HG03159 (cell line): Measurements from ENCODE around the gene ATP10A.

ENCODE experiments used
- ATAC-seq: cut with Tn5 transposase; IDR thresholded peaks from one replicate; pipeline ENCODE4 v1.9.1; 2021; ENCODE audit warnings: mild to moderate bottlenecking, moderate library complexity; ENCODE audit not compliant: unreplicated experiment

ATP10A gene

GRCh38 chr15:25687276-25687675 lies 175.9 kb downstream of the ATP10A start:
- ATAC-seq = no peak

DNA sequence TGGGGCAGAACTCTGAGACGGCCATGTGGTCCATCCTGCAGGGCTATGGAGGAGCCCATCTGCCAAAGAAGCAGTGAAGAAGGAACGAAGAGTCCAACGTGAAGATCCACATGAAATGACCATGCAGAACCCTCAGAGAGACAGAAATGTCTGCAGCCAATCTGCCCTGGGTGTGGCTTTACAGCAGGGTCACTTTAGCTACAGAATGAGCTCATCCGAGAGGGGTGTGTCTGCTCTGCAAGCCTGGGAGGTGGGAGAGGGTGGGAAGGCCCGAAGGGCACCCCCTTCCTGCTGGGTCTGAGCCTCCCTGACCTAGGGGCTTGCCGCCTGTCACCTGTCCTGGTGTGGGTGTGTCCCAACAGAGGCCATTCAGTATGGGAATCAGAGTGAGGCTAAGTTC lies 176.3 kb downstream of the ATP10A start:
- ATAC-seq = no peak

GRCh38 chr15:25684521-25685431 lies 178.4 kb downstream of the ATP10A start:
- no peak for ATAC-seq

- ATAC-seq = no peak
Measured at GRCh38 chr15:25683911-25684310, 179.2 kb downstream of the ATP10A start.

DNA sequence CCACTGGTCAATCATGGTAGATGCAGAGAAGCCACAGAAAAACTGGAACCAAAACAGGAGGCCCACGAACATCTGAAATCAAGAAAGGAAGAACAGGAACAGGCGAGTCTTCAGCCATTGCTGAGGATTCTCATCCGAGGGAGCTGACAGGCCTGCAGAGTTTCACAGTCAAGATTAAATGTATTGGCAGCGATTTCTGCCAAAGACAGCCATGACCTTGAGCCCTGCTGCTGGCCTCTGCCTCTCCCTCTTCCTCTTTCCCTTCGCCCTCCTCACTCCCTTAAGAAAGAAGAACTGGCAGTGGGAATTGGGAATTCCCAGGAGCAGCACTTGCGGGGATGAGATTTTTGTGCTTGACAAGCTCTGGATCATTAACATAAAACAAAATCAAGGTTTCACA lies 179.7 kb downstream of the ATP10A start:
- ATAC-seq = no peak

- no peak for ATAC-seq
Measured at GRCh38 chr15:25682340-25682739, 180.8 kb downstream of the ATP10A start.

DNA sequence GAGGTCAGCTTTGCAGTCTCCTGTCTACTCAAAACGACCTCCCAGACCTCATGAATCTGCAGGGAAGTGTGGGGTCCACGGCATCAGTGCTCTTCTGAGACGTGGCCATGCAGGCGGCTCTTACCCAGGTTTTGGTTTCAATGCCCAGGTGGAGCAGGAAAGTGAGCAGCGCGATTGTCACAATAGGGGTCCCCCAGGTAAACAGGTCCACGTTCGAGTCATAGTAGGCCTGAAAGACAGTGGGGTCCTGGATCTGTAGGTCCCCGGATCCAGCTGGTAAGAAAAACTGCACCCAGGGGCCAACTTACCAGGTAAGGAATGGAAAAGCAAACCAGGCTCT lies 182.5 kb downstream of the ATP10A start:
- ATAC-seq = no peak

GRCh38 chr15:25679964-25680685 lies 183.0 kb downstream of the ATP10A start:
- no peak for ATAC-seq

GRCh38 chr15:25679492-25679891 lies 183.6 kb downstream of the ATP10A start:
- ATAC-seq = no peak

DNA sequence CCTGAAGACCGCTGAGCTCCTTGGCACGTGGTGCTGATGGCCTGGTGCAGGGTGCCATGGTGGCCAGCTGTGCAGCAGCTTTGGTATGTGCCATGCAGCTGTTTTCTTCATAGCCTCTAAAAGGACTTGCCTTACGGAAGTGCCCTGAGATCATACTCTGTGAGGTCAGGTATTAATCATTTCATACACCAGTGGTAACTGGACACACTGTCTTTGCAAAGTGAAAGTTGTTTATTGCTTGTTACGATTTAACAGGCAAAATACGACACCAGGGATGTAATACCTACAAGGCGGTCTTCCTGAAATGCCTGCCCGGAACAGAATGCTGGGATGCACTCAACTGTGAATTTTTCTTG lies 184.6 kb downstream of the ATP10A start:
- no peak for ATAC-seq

DNA sequence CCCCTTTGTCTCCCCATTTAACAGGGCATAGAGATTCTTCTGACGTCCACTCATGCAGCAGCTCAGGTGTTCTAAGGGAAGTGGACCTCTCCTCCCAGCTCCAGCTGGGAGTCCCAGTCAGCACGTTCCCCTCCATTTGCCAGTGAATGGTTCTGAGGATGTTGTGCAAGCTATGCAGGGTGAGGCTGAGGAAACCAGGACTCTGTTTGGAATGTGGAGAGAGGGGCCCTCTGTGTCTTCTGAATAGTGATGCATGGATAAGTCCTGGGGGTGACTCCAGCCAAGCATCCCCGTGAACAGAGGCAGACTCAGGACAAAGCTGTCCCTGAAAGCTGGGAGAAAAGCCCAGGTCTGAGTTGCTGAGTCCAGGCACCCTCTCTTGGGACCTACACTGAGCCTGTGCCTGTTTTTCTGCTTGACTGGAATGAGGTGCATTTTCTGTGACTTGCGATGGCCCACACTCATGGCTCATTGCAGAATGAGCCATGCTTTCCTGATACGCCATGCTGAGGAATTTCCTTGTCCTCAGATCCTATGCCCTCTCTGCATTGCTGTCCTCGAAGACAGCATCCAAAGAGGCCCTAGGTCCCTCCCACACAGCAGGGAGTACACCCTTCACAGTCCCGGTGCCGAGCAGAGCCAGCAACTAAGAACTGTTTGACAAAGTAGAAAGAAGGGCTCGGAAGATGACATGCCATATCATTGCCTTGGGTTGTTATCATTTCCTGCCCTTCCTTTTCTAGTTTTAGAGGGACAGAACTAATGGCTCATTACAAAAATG lies 185.2 kb downstream of the ATP10A start:
- ATAC-seq = no peak

- no peak for ATAC-seq
Measured at GRCh38 chr15:25676070-25676469, 187.1 kb downstream of the ATP10A start.

- no peak for ATAC-seq
Measured at GRCh38 chr15:25675396-25675795, 187.7 kb downstream of the ATP10A start.

- no peak for ATAC-seq
Measured at GRCh38 chr15:25674913-25675312, 188.2 kb downstream of the ATP10A start.

GRCh38 chr15:25673972-25674371 lies 189.2 kb downstream of the ATP10A start:
- ATAC-seq = no peak

DNA sequence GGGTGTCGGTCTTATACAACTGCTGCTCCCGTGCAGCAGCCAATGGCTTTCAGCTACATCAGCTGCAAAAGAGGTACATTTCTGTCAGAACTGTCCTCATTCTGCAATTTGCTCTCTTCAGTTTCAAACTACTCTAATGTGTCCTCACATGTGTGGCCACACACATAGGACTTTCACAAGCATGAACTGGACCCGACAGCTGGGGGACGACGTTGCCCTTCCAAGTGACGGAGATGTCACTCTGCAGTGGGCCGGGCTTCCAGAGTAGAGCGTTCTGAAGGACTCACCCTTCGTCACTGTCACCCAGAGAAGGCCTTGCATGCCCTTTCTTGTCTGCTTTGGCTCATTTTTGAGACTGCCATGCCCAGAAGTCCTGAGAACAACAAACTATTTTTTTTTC lies 189.8 kb downstream of the ATP10A start:
- no peak for ATAC-seq

DNA sequence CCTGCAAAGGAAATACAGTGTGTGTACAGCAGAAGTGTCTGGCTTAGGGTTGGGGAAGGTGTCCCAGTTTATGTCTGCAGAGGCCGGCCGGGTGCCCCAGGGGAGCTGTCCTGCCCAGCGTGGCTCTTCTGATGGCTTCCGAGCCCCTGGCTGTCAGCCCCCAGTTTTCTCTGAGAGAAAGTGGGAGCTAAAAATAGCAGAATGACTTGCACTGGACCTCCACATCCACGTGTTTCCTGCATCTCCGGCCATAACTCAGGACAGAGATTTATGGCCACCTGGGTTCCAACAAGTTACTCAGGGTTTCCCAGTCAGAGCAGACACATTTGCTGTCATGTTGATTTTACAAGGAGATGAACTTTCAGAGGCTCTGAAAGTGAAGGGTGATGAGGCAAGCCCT lies 192.0 kb downstream of the ATP10A start:
- ATAC-seq = no peak

GRCh38 chr15:25670621-25671020 lies 192.5 kb downstream of the ATP10A start:
- no peak for ATAC-seq

DNA sequence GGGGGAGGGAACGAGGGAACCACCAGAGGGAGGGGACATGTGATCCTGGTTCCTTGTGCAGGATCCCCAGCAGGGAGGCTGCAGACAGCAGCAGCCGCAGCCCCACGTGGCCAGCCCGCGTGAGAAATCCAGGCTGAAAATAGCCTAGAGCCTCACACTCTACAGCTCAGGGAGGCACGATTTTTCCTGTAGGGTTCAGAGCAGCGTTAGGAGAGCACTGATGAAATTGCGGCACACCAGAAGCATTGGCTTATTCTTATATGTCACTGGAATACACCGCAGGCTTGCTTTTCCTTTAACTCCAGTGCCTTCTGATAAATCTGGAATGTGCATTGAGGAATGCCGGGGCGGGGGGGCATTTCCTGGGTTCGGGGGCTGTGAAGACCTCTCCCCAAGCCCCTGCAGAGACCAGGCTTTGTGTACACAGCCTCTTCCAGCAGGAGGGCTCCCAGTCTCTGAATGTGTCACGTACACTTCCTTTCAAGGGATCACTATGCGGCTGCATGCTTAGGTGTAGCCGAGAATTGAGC lies 193.0 kb downstream of the ATP10A start:
- ATAC-seq = no peak

- no peak for ATAC-seq
Measured at GRCh38 chr15:25668901-25669300, 194.2 kb downstream of the ATP10A start.

DNA sequence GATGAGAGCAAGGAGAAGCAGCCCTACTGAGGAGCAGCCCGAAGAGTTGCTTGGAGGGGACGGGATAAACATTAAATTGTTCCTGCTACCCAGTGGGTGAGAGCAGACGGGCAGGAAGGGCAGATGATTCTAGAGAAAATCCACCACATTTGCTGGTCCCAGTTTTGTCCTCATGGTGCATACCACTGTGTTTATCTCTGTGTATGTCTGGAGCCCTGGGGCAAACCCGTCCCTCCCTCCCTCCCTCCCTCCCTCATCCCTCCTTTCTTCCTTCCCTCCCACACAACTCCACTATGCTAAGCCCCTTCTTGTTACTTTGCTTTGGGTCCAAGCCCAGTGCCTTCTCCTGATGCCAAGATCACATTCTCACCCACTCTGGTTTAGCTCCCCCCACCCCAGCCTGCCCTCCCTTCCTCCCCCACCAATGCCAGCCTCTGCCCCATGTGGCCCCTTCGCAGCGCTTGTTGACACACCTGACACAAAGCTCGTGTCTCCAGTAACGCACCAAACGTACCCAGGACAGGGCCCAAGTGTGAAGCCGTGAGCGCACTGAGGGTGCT lies 194.8 kb downstream of the ATP10A start:
- ATAC-seq = no peak
